PC-9 (cell line): Measurements from ENCODE around the gene CTAG1A.

Experiments
- EZH2 ChIP-seq: fragments of 200-600 bp; sonication (generic); IDR thresholded peaks from 2 replicates; pipeline ENCODE4 v1.8.0; 2017; ENCODE audit warnings: antibody characterized with exemption, low read depth
- TF ChIP-seq, protein P1 (sequence below): fragments of 200-600 bp; sonication (generic); conservative IDR thresholded peaks from 2 replicates; pipeline ENCODE4 v1.6.1; 2017; ENCODE audit warnings: mixed run types, antibody characterized with exemption, mild to moderate bottlenecking, moderate library complexity

DNA sequence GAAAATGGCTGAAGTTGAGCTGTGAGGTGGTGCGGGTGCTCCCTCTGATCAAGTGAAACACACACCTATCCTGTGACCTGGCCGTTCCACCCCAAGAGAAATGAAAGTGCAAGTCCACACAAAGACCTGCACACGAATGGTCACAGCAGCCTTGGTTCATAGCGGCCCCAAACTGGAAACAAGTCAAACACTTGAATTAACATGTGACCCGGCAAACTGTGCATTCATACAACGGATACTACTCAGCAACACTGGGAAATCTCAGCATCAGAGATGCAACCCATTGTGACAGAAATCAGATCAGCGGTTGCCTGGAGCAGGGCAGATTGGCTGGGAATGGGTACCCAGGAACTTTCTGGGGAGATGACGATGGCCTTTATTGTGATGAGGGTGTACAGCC, 45.9 kb upstream of the CTAG1A start:
- TF ChIP-seq, protein P1, sequence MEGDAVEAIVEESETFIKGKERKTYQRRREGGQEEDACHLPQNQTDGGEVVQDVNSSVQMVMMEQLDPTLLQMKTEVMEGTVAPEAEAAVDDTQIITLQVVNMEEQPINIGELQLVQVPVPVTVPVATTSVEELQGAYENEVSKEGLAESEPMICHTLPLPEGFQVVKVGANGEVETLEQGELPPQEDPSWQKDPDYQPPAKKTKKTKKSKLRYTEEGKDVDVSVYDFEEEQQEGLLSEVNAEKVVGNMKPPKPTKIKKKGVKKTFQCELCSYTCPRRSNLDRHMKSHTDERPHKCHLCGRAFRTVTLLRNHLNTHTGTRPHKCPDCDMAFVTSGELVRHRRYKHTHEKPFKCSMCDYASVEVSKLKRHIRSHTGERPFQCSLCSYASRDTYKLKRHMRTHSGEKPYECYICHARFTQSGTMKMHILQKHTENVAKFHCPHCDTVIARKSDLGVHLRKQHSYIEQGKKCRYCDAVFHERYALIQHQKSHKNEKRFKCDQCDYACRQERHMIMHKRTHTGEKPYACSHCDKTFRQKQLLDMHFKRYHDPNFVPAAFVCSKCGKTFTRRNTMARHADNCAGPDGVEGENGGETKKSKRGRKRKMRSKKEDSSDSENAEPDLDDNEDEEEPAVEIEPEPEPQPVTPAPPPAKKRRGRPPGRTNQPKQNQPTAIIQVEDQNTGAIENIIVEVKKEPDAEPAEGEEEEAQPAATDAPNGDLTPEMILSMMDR = no peak
- no peak for TF ChIP-seq EZH2
